Body of pancreas (tissue), 4 donors: ENCODE results near the gene MYO1E.

ENCODE experiments used
- CTCF ChIP-seq, 7 experiments: fragments of 450-650 bp in 4 of 7; fragments of 200-600 bp in 3 of 7; sonication (generic) in 3 of 7; IDR thresholded peaks; one replicate each; pipeline ENCODE4 v1.5.1; 2016 to 2019; ENCODE audit warnings: antibody characterized with exemption in 7 of 7
- POLR2A ChIP-seq, 3 donors: fragments of 450-650 bp; IDR thresholded peaks; one replicate each; pipeline ENCODE4 v1.6.1; 2016; ENCODE audit warnings: antibody characterized with exemption in 3 of 3, mild to moderate bottlenecking in 2 of 3

DNA sequence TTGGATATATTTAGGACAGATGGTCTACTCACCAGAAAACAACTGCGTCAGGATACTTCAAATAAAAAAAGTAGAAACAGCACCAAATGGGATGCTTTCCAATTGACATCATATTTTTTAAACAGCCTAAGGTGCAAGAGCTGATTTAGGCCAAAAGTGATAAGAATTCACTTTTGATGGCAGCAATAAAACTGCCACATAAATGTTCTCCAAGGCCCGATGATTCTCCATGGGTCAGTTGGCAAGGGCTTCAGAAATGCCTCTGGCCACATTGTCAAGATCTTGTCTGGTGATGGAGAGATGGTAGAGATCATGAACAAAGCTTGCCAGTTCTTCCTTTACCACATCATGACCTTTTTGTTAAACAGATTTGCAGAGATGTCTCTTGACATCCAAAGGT lies 127.1 kb downstream of the MYO1E start:
- TF ChIP-seq CTCF (IDR thresholded peaks at IDR 0.05), result no peak
- no peak for TF ChIP-seq POLR2A (IDR thresholded peaks at IDR 0.05)
